Stimulated activated CD4-positive, alpha-beta T cell treated with anti-CD3 and anti-CD28 coated beads, Interleukin-4, amount 100 ng/mL, for 4 hours (primary cell): ENCODE results near the gene HOXA10.

Experiments
- DNase-seq, 2 experiments: peaks; one replicate each; pipeline ENCODE4 v3.0.0-alpha.2; 2020

Gene HOXA10

GRCh38 chr7:27165089-27165995 lies 8.8 kb downstream of the HOXA10 start, which contains the start of gene HOXA9:
Gene HOXA9 (minus strand): TSS chr7:27165537. CDS start chr7:27165457, 80 bp downstream.
- no peak for DNase-seq

- no peak for DNase-seq
Measured at GRCh38 chr7:27164367-27165088, 9.6 kb downstream of the HOXA10 start.

GRCh38 chr7:27164045-27164366 lies 10.1 kb downstream of the HOXA10 start:
- no peak for DNase-seq

GRCh38 chr7:27163288-27164044 lies 10.7 kb downstream of the HOXA10 start:
- no peak for DNase-seq

GRCh38 chr7:27162561-27163287 lies 11.4 kb downstream of the HOXA10 start:
- no peak for DNase-seq

GRCh38 chr7:27161721-27162560 lies 12.2 kb downstream of the HOXA10 start:
- DNase-seq: no peak

GRCh38 chr7:27161214-27161720 lies 12.9 kb downstream of the HOXA10 start:
- DNase-seq: no peak

- peak; percentile 80 to 87 for DNase-seq
Measured at GRCh38 chr7:27160546-27161213, 13.4 kb downstream of the HOXA10 start.

- DNase-seq: no peak
Measured at GRCh38 chr7:27160145-27160545, 14.0 kb downstream of the HOXA10 start.

- no peak for DNase-seq
Measured at GRCh38 chr7:27159266-27160144, 14.6 kb downstream of the HOXA10 start.

GRCh38 chr7:27158436-27159265 lies 15.5 kb downstream of the HOXA10 start:
- DNase-seq: no peak

- DNase-seq: no peak
Measured at GRCh38 chr7:27157702-27158431, 16.3 kb downstream of the HOXA10 start.

- DNase-seq: no peak
Measured at GRCh38 chr7:27156916-27157701, 17.0 kb downstream of the HOXA10 start.

GRCh38 chr7:27156508-27156898 lies 17.6 kb downstream of the HOXA10 start, which contains the start of gene HOXA7:
Gene HOXA7 (minus strand): TSS chr7:27156675. CDS start chr7:27156545, 130 bp downstream.
- peak in 1 of 2 experiments; percentile 1 for DNase-seq

- DNase-seq: no peak
Measured at GRCh38 chr7:27155816-27156507, 18.2 kb downstream of the HOXA10 start.
